Activated T-cell treated with anti-CD3 and anti-CD28 coated beads, Interleukin-2, amount 50 U/mL, for 1 hour (primary cell): ENCODE measurements around the gene MAPK8.
A peak's percentile ranks its signal among the peaks of the same experiment; 100 is the strongest.

Experiments
- DNase-seq: peaks from one replicate; pipeline ENCODE4 v3.0.0-alpha.2; 2020

The MAPK8 gene

DNA sequence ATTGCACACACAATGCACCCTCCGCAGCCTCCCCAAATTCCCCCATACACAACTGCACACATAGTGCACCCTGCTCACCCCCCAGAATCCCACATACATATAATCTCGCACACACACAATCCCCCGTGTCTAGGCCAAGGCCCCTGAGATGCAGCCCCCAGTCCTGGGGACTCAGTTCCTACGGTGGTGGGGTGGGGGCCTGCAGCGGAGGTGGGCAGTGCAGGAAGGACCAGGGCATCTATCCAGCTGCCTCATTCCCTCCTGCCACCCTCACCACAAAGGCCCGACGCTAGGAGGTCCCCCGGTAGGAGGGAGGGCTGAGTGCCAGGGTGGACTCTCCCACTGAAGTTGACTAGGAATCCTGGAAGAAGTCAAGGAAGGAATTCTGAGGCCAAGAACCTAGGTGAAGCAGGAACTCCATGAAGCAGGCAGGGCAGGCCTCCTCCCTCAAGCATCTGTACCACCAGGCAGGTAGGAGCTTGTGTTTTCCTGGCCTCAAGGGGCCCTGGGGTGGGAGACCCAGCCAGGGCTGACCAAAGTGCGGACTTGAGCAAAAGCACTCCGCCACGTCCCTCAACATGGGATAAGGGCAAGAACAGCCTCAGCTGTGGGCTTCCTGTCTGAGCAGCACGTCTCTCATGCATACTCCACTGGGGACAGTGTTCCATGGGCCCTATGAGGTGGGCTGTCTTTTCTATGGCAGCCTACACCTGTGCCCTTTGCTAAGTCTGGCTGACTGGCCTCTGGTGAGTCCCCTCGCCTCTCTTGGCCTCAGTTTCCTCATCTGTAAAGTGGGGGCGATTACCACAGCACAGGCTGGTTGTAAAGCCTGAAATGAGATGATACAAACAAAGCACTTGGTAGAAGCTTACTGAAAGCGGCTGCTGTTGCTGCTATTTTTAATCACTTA, 145.7 kb downstream of the MAPK8 start:
- no peak for DNase-seq

DNA sequence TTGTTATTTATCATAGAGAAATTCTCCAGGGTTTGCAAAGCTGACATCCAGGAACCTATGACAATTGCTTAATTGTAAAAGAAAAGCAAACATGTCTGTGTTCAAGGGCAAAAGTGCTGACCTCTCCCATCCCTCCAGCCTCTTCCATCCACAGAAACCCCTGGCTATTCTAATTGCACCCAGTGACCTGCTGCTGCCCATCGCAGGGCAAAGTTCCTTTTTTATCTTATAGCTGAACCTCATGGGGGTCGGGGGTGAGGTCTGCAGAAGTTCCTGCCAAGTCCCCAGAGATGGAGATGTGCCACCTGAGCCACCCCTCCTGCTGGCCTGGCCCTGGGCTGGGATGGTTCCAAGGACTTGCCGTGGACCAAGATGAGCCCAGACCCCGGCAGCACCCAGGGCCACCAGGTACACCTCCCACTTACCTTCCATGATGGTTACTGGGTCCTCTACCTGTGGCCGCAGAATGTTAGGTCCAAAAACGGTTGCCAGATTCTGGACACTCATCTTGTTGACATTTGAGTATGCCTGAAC, 146.5 kb downstream of the MAPK8 start:
- DNase-seq, result no peak

DNA sequence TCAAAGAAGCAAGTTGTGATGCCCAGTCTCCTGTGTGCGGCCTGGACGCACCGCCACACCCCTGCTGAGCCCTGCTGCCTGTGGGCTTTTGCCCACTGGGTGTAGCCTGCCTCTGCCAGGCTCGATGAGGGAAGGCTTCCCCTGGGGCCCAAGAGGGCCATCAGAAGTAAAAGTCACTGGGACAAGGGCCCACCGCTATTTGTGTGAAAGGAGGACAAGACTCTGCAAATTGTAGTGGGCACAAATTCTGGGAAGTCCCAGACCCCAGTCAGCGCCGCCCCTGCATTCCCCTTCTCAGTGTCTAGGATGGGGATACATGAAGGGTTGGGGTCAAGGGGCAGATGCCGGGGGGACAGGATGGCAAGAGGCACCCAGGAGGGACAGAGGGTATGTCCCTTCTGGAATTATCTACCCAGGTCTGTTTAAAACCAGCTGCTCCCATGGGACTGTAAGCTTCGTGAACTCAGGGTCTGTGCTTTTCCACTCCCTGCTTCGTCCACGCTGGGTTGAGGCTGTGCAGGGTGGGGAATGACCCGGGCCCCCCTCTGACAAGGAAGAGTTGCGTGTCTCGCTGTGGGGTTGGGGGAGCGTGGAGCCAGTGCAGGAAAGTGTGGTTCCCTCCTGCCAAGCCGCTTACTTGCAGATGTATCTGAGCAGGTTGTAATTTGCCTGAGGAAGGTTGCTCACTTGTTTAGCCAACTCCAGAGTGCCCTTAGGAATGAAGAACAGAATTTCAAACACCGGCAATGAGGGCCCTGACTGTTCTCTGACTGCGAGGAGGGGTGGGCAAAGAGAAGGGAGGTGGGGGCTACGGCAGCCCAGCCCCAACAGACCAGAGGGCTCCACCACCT, 147.2 kb downstream of the MAPK8 start:
- peak; percentile 5 for DNase-seq

DNA sequence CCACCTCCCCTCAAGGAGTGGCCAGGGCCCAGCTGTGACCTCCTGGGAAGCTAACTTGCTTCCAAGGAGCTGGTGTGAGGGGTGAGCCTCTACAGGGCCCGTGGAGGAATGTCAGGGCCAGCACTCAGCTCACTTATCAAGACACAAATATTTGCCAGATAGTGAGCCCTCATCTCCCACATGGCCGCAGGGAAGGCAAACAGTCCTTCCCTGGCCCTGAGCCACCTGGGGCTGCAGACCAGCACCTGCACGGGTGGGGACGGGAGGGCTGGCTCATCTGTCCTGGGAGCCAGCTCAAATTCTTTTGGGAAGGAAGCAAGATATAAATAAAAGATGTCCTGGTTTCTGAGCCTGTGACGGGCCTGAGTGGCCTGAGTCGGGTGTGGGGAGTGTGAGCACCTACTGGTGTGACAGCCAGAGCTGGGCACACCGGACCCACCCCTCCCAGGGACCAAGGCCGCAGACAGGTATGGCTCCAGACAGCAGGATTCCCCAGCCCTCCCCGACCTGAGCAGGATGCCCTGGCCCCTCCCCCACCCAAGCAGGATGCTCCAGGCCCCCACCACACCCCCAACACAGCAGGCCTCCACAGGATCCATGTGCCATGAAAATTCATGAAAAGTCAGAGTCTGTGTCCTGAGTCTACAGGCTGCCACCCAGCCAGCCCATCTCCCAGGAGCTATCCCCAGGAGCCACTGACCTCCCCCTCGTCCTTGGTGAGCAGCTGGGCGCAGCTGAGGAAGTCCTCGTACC, 148.0 kb downstream of the MAPK8 start:
- peak; percentile 8 for DNase-seq

DNA sequence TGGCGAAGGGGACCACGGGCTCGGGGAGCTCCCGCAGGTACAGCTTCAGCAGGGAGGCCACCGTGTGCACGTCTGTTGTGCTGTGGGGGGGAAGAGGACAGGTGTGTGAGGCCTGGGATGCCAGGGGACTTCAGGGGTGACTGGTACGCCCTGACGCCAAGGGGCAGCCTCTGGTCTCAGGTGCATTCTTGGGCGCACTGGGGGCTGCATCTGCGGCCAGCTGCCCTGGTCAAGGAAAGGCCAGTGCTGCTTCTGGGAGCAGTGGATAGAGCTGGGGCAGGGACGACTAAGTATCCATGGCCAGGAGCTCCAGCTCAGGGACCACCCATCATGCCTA, 148.5 kb downstream of the MAPK8 start:
- no peak for DNase-seq

DNA sequence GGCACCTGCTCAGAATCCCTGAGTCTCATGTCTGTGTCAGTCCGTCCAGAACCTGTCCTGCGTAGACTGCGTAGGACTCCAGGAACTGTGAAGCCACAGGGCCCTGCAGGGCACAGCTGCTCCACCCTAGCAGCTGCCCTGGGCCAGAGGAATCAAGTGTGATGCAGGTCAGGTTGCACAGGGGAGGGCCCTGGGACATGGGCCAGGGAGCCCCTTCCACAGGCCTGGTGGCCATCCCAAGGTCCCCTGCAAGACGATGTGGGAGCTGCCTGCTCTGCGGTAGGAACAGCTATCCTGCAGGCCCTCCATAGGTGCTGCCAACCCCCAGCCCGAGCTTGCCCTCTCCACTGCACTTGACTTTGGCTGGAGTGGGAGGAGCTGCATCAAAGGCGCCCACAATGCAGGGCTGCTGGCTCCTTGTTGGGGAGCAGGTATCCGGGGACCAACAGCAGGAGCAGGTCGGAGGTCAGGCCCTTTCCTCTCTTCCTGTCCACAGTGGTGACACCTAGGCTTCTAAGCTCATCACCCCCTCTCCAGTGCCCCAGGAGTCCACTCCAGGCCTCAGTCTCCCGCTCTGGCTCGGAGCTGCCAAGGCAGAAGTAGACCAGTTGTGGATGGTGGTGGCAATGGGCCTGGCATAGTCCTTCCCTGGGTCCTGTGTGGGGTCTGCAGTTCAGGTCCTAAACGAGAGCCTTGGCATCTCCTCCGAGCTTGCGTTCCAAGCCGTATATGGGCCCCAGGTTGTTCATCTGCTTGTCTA, 149.1 kb downstream of the MAPK8 start:
- DNase-seq, result peak; percentile 12

GRCh38 chr10:48456361-48456804, 149.9 kb downstream of the MAPK8 start:
- peak; percentile 2 for DNase-seq

DNA sequence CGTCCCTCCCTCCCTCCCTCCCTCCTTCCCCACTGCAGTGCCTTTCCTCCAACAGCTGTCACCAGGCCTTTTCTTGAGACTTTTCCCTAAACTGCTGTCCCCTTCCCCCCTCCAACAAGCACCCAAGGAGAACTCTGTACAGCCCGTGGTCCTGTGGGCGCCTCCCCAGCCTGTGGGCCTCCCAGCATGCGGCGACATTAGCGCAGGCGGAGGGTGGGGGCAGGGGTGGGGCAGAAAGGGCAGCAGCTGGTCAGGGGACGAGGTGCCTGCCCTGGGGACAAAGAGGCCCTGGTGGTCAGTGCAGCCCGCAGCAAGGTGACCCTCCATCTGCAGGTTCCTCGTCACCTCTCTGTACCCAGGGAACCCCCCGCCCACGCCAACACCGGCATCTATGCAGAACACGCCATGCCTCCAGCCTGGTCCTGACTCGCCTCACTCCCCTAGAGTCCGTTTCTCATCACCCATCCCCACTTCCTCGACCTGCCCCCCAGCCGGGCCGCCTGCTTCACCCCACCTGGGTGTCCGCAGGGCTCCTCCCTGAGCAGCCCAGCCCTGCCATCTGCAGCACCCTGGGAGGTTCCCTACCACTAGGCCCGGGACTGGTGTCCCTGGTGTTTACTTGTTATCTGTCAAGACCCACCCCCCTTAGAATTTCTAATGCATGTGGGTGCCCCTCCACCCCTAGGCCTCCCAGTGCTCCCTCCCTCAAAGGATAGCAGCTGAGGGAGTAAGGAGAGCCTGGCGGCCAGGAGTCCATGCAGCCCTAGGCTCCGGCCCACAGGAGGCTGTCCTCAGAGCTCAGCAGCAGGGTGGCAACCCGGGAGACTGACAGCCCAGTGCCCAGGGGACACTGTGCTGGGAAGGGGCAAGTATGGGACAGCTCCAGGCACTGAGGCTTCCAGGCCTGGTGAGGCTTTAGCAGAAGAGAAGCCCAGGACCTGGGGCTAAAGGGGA, 150.6 kb downstream of the MAPK8 start:
- no peak for DNase-seq

- no peak for DNase-seq
Measured at GRCh38 chr10:48457949-48458661, 151.6 kb downstream of the MAPK8 start.

- peak; percentile 13 for DNase-seq
Measured at GRCh38 chr10:48458662-48459048, 152.2 kb downstream of the MAPK8 start.

DNA sequence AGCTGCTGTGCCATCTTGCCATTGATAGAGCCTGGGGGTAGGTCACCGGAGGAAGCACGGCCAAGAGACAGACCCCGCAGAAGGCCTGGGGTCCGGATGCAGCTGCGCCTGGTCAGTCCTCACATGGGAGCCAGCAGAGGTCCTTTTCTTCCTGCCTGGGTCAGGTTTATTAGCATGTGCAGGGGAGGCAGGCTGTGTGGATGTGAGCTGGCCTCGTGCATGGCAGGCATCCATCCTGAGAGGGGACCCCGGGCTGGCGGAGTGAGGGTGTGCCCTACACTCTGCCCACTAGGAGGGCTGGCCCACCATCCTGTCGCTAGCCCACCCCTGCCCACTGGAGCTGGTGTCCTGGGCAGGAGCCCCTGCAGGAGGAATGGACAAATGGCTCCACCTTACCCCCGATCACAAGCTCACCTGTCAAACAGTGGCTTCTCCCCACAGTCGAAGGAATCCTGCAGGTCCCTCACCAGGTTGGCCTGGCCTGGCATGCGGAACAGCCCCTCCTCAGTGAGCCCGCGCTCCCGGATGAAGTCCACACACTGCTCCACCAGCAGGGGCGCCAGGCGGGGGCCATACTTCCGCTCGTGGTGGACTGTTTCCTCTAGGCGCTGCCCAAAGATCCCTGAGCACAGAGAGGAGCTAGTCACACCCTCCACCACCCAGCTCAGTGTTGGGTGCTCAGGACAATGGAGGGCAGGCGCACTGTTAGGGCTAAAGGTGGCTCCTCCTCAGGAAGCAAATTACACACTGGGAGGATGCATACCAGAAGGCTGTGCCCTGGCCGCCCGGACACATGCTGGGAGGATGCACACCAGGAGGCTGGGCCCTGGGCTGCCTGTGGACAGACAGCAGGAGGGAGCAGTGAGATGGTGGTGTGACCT, 153.0 kb downstream of the MAPK8 start:
- peak; percentile 5 for DNase-seq

DNA sequence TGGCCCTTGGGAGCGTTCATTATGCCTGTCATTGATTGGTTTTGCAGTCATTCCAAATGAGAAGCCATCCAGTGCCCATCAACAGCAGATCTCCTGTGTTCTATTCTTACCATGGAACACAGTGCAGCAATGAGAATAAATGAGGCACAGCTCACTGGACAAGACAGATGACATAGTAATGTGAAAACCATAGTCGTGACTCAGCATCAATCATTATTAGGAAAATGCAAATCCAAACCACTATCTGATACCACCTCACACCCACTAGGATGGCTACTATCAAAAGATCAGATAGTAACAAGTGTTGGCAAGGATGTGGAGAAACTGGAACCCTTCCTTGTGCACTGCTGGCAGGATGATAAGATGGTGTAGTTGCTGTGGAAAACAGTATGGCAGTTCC, 153.7 kb downstream of the MAPK8 start:
- no peak for DNase-seq

DNA sequence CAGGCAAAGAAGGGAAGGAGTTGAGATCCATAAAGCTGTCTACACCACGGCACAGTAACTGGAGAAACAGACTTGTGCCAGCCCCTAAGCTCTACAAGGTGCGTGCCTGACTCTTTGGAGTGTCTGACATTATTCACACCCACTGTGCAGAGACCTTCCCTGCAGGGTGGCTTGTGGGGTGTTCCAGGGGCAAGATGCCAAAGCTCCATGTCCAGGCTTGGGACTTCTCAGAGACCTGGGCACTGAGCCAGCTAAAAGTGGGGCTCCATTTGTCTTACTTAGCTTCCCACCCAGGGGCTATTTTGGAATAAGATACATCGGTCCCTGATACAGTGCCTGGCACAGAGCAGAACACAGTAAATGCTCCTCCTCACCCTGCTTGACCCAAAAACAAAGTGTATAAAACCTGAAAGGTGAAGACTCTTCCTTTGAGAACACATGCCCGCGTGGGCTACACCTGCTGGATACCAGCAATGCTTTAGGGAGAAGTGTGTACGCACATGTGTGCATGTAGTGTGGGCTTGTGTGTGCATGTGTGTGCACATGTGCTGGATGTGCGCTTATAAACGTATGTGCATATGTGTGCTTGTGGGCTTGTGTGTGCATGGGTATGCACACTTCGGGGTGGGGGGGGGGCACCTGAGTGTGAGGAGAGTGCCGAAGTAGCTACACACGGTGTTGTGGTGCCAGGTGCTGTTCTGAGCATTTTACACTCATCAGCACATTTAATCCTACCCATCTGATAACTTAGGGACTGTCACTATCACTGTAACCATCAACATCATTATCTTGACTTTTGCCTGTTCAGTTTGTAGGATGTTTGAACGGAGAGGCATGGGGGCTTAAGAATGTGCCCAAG, 155.4 kb downstream of the MAPK8 start:
- DNase-seq, result no peak

GRCh38 chr10:48462482-48463020, 156.1 kb downstream of the MAPK8 start:
- DNase-seq, result no peak

GRCh38 chr10:48463318-48464003, 157.0 kb downstream of the MAPK8 start:
- DNase-seq, result no peak

DNA sequence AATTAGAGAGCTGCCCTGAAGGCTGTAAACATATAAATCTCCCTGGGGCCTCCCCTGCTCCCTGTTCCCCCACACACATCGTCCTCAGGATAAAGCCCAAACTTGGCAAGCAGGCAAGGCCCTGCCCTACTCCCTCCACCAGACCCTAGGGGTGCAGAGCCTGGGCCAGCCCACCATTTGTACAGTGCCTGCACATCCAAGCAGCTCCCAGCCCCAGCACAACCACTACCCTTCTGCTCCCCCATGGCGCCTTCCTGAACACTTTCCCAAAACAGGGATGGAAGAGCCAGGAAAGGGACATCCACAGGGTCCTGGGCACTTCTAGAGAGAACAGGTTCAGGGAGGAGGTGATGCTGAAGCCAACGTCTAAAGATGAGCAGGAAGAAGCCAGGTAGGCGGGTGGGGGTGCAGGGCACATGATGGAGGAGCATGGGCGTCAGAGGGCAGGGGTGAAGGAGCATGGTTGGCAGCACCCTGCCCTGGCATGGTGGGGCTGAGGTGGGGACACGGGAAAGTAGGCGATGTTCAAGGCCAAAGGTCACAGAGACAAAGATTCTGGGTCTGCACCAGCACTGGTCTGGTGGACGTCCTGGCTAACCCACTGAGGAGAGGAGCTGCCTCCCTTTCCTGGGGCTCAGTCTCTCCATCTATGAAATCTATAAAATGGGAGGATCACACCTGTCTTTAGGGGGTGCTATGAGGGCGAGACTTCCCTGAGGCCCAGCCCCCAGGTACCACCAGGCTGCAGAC, 157.8 kb downstream of the MAPK8 start:
- no peak for DNase-seq
